Transverse colon (tissue), 4 donors: ENCODE measurements around the gene MAMSTR. TPM values are rescaled to one million over a fixed set of nuclear protein-coding genes. Genes with fewer than 3 reads are reported as not detected.

Experiments used
- DNase-seq: peaks from one replicate; pipeline ENCODE4 v3.0.0-alpha.2; 2019
- H3K27ac ChIP-seq, 4 donors: fragments of 200-600 bp; sonication (generic); 2 replicates each; pipeline ENCODE4 v1.5.1; 2016 to 2018; ENCODE audit warnings: inconsistent platforms in 4 of 4
- H3K27me3 ChIP-seq: fragments of 200-600 bp; sonication (generic); 2 replicates; pipeline ENCODE4 v1.5.1; 2017; ENCODE audit warnings: inconsistent platforms
- H3K36me3 ChIP-seq, 4 donors: fragments of 200-600 bp; sonication (generic); 2 replicates each; pipeline ENCODE4 v1.5.1; 2017 to 2019; ENCODE audit warnings: inconsistent platforms in 4 of 4
- H3K4me1 ChIP-seq, 4 donors: fragments of 200-600 bp; sonication (generic); 2 replicates each; pipeline ENCODE4 v1.5.1; 2017 to 2020; ENCODE audit warnings: inconsistent platforms in 4 of 4
- H3K4me3 ChIP-seq, 4 donors: fragments of 200-600 bp; sonication (generic); 1 replicate in 1 of 4; 2 replicates in 3 of 4; pipeline versions ENCODE4 v1.5.1 to v1.6.1; 2017 to 2019; ENCODE audit warnings: inconsistent platforms in 4 of 4
- H3K9me3 ChIP-seq, 2 donors: fragments of 200-600 bp; sonication (generic); 2 replicates each; pipeline ENCODE4 v1.5.1; 2017 to 2019; ENCODE audit warnings: inconsistent platforms in 2 of 2
- EP300 ChIP-seq: sonication (generic); formaldehyde crosslinking; IDR thresholded peaks from one replicate; pipeline ENCODE4 v1.6.1; 2017; ENCODE audit warnings: antibody characterized with exemption, low read depth
- POLR2A ChIP-seq: fragments of 450-650 bp; IDR thresholded peaks from one replicate; pipeline ENCODE4 v1.6.1; 2016; ENCODE audit warnings: antibody characterized with exemption, mild to moderate bottlenecking, moderate library complexity
- POLR2AphosphoS5 ChIP-seq, 3 donors: sonication (generic); formaldehyde crosslinking; IDR thresholded peaks; one replicate each; pipeline ENCODE4 v1.6.1; 2016; ENCODE audit warnings: antibody characterized with exemption in 3 of 3
- WGBS, 2 donors: methylation state at CpG; one replicate each; pipeline ENCODE4 v1.1.5; 2018; ENCODE audit warnings: low coverage in 1 of 2; 5-methylcytosine and 5-hydroxymethylcytosine counted together
- in situ Hi-C, 4 donors: fragments of 200-750 bp; cut with MboI; loops; one replicate each; pipeline versions ENCODE4 v1.15.0 to v1.15.1; 2017; ENCODE audit warnings: low sequenced_read_pairs in 3 of 4, low pct_ligation_motif_present in 1 of 4, low pct_unique_long_range_greater_than_20kb in 1 of 4
- intact Hi-C: fragments of 100-400 bp; cut with DNase I; formaldehyde crosslinking; loops from one replicate; pipeline ENCODE4 v1.15.1; 2023; ENCODE audit warnings: low total_unique reads
- total RNA-seq, 4 donors: library from RNA; depleted of rRNA; stranded (reverse); fragments of >200 nt; gene quantifications; one replicate each; pipeline ENCODE4 v1.1.0, GENCODE V29; 2016
- TF ChIP-seq, protein P1 (sequence below), 5 experiments: fragments of 200-600 bp in 3 of 5; fragments of 450-650 bp in 2 of 5; sonication (generic) in 3 of 5; IDR thresholded peaks; 1 replicate in 2 of 5; 2 replicates in 3 of 5; pipeline ENCODE4 v1.5.1; 2016 to 2017; ENCODE audit warnings: antibody characterized with exemption in 5 of 5, inconsistent platforms in 3 of 5, mild to moderate bottlenecking in 2 of 5, moderate library complexity in 1 of 5

MAMSTR gene
- total RNA-seq, 4 donors from 2014 or later = 0.55 to 2.2 (median 1.6) TPM; not detected in 1

DNA sequence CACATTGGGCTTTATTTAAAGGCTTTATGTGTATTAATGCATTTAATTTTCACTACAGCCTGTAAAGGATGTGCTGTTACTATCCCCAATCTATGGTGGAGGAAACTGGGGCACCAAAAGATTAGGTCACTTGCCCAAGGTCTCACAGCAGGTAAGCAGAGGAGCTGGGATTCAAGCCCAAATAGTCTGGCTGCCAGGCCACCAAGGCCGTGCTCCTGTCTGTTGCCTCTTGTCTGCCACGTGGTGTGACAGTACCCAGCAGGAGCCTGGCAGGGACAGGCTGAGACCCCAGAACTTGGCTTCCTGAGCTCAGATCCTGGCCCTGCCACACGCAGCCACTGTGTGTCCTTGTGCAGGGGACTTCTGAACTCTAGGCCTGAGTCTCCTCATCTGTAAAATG is 51.2 kb downstream of the MAMSTR start:
- no peak overlapping the region for H3K27ac ChIP-seq
- H3K9me3 ChIP-seq = no peaks in the 10 kb centered on the region
- no peaks in the 10 kb centered on the region for H3K27me3 ChIP-seq
- no peak for TF ChIP-seq POLR2AphosphoS5 (IDR thresholded peaks at IDR 0.05)
- no peak for TF ChIP-seq EP300
- TF ChIP-seq, protein P1, sequence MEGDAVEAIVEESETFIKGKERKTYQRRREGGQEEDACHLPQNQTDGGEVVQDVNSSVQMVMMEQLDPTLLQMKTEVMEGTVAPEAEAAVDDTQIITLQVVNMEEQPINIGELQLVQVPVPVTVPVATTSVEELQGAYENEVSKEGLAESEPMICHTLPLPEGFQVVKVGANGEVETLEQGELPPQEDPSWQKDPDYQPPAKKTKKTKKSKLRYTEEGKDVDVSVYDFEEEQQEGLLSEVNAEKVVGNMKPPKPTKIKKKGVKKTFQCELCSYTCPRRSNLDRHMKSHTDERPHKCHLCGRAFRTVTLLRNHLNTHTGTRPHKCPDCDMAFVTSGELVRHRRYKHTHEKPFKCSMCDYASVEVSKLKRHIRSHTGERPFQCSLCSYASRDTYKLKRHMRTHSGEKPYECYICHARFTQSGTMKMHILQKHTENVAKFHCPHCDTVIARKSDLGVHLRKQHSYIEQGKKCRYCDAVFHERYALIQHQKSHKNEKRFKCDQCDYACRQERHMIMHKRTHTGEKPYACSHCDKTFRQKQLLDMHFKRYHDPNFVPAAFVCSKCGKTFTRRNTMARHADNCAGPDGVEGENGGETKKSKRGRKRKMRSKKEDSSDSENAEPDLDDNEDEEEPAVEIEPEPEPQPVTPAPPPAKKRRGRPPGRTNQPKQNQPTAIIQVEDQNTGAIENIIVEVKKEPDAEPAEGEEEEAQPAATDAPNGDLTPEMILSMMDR (IDR thresholded peaks at IDR 0.05) = no peak
- TF ChIP-seq POLR2A = no peak
- no peaks in the 10 kb centered on the region for H3K36me3 ChIP-seq
- no peak overlapping the region for H3K4me3 ChIP-seq
- intact Hi-C loops (no loop called here), in situ Hi-C loops (no loop called here)
- WGBS, 2 donors = 89% methylated on average over 3 of the region's 3 CpGs; no CpG with 5 or more reads in 1 of the 2 donors
- DNase-seq = no peak
- no peaks in the 10 kb centered on the region for H3K4me1 ChIP-seq

DNA sequence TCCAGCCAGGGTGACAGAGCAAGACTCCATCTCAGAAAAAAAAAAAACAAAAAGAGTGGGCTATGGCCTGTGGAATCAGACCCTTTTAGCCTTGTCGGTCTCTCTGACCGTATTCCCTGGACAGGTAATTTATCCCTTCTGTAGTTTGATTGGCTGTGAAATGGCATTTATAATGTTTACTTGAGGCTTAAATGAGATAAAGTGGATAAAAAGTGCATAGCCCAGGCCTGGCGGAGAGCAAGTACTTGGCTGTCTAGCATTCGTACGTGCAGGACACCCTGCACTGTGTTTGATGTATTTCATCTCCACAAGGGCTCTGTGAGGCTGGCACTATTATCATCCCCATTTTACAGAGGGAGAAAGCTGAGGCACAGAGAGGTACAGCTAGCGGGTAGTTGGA is 53.7 kb downstream of the MAMSTR start:
- WGBS, 2 donors = 48 to 56% methylated on average over 4 to 6 of the region's 6 CpGs
- Histone ChIP-seq H3K9me3 (no peaks in the 10 kb centered on the region), H3K36me3 (no peaks in the 10 kb centered on the region), H3K4me1 (peaks cover 0 to 6% (median under 1%) of the 10 kb centered on the region in 4 donors), H3K27ac (no peak overlapping the region), H3K4me3 (no peak overlapping the region), H3K27me3 (no peaks in the 10 kb centered on the region)
- intact Hi-C loops = no loop called here
- DNase-seq = no peak
- TF ChIP-seq POLR2AphosphoS5 (IDR thresholded peaks at IDR 0.05) = no peak
- TF ChIP-seq EP300 = no peak
- TF ChIP-seq, protein P1 (IDR thresholded peaks at IDR 0.05) = no peak
- in situ Hi-C loops = no loop called here

DNA sequence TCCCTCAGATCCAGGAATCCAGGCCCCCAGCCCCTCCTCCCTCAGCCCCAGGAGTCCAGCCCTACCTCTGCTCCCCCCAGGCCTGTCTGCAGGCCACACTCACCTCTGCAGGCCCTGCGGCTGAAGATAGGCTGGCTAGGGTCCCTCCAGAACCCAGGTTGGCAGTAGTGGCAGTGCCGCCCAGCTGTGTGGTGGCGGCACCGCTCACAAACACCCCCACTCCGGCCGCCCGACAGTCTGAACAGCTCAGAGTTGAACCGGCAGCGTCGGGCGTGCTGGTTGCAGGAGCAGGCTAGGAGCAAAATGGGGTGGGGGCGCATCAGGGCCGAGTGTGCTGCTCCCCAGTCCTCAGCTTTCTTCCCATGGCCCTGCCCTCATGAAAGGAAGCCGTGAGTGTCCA is 55.0 kb downstream of the MAMSTR start:
- TF ChIP-seq POLR2AphosphoS5 (IDR thresholded peaks at IDR 0.05) (no peak), POLR2A (no peak), EP300 (no peak)
- TF ChIP-seq, protein P1 (IDR thresholded peaks at IDR 0.05) = no peak
- intact Hi-C loops (loop anchor here (5.0 kb wide), 1 partner anchor 508 kb away; no protein-coding TSS in a partner anchor), in situ Hi-C loops (no loop called here)
- Histone ChIP-seq H3K4me1 (peaks cover 0 to 10% (median 4%) of the 10 kb centered on the region in 4 donors), H3K9me3 (no peaks in the 10 kb centered on the region), H3K36me3 (no peaks in the 10 kb centered on the region), H3K27ac (no peak overlapping the region), H3K4me3 (no peak overlapping the region), H3K27me3 (no peaks in the 10 kb centered on the region)
- no peak for DNase-seq
- WGBS, 2 donors = 88% methylated on average over 14 of the region's 14 CpGs; no CpG with 5 or more reads in 1 of the 2 donors

- in situ Hi-C loops = no loop called here
- Histone ChIP-seq H3K36me3 (no peaks in the 10 kb centered on the region), H3K27me3 (no peaks in the 10 kb centered on the region), H3K4me1 (peaks cover 0 to 10% (median 4%) of the 10 kb centered on the region in 4 donors), H3K27ac (no peak overlapping the region), H3K9me3 (no peaks in the 10 kb centered on the region), H3K4me3 (no peak overlapping the region)
- no peak for DNase-seq
- intact Hi-C loops = loop anchor here (5.0 kb wide), 1 partner anchor 509 kb away; no protein-coding TSS in a partner anchor
- TF ChIP-seq, protein P1 (IDR thresholded peaks at IDR 0.05) = no peak
- TF ChIP-seq POLR2AphosphoS5 (IDR thresholded peaks at IDR 0.05) (no peak), EP300 (no peak), POLR2A (no peak)
- 98% methylated on average over 4 of the region's 4 CpGs; no CpG with 5 or more reads in 1 of the 2 donors for WGBS, 2 donors
Observed at GRCh38 chr19:48663667-48664066, 55.9 kb downstream of the MAMSTR start.

Other genes starting within 250 kb of the MAMSTR start
- gene LMTK3, start 207.9 kb downstream of the MAMSTR start, total RNA-seq = 1 to 10 TPM in 2 of 4 donors, under 1 TPM in 1, not detected in 1; 0.68 to 2.4 (median 1.1) TPM
- under 1 TPM in 2 of 4 donors, not detected in 2; 0.32 to 0.41 TPM for gene SULT2B1, start 167.6 kb downstream of the MAMSTR start, total RNA-seq
- gene SPACA4, start 113.0 kb downstream of the MAMSTR start, total RNA-seq = not detected
- gene FAM83E, start 104.6 kb downstream of the MAMSTR start, total RNA-seq = 100 to 1,000 TPM in 3 of 4 donors, 10 to 100 TPM in 1; 97.0 to 746 (median 203) TPM
- gene RPL18, start 100.5 kb downstream of the MAMSTR start, total RNA-seq = 1,000 to 10,000 TPM; 1,394 to 2,260 (median 1,686) TPM
- gene SPHK2, start 100.2 kb downstream of the MAMSTR start, total RNA-seq = 100 to 1,000 TPM in 1 of 4 donors, 10 to 100 TPM in 3; 41.8 to 185 (median 68.7) TPM
- gene DBP, start 82.3 kb downstream of the MAMSTR start, total RNA-seq = 10 to 100 TPM in 3 of 4 donors, 1 to 10 TPM in 1; 8.7 to 13.8 (median 11.6) TPM
- 1 to 10 TPM in 2 of 4 donors, not detected in 2; 1.4 to 2.5 TPM for gene CA11, start 73.5 kb downstream of the MAMSTR start, total RNA-seq
- gene NTN5, start 46.7 kb downstream of the MAMSTR start, total RNA-seq = 1 to 10 TPM in 1 of 4 donors, under 1 TPM in 1, not detected in 2; 0.41 to 1.1 TPM
- 10 to 100 TPM; 32.5 to 68.6 (median 55.1) TPM for gene FUT2, start 23.8 kb downstream of the MAMSTR start, total RNA-seq
- gene RASIP1, start 20.9 kb upstream of the MAMSTR start, total RNA-seq = 10 to 100 TPM in 2 of 4 donors, 1 to 10 TPM in 2; 3.0 to 11.1 (median 7.0) TPM
- not detected for gene IZUMO1, start 27.2 kb upstream of the MAMSTR start, total RNA-seq
- under 1 TPM; 0.27 to 1.00 (median 0.58) TPM for gene FUT1, start 32.9 kb upstream of the MAMSTR start, total RNA-seq
- not detected for gene FGF21, start 35.8 kb upstream of the MAMSTR start, total RNA-seq
- 10 to 100 TPM; 32.4 to 51.5 (median 42.8) TPM for gene BCAT2, start 91.3 kb upstream of the MAMSTR start, total RNA-seq
- gene HSD17B14, start 116.8 kb upstream of the MAMSTR start, total RNA-seq = 10 to 100 TPM in 1 of 4 donors, 1 to 10 TPM in 3; 3.5 to 15.1 (median 5.4) TPM
- 10 to 100 TPM in 2 of 4 donors, 1 to 10 TPM in 2; 2.6 to 34.4 (median 10.3) TPM for gene PLEKHA4, start 148.9 kb upstream of the MAMSTR start, total RNA-seq
- 100 to 1,000 TPM in 1 of 4 donors, 10 to 100 TPM in 3; 49.4 to 109 (median 69.5) TPM for gene PPP1R15A, start 152.7 kb upstream of the MAMSTR start, total RNA-seq
- not detected for gene TULP2, start 179.0 kb upstream of the MAMSTR start, total RNA-seq
- gene NUCB1, start 180.6 kb upstream of the MAMSTR start, total RNA-seq = 100 to 1,000 TPM; 135 to 196 (median 174) TPM
- gene DHDH, start 214.0 kb upstream of the MAMSTR start, total RNA-seq = 1 to 10 TPM in 2 of 4 donors, not detected in 2; 3.4 to 4.9 TPM
- gene BAX, start 235.2 kb upstream of the MAMSTR start, total RNA-seq = 100 to 1,000 TPM in 2 of 4 donors, 10 to 100 TPM in 2; 74.5 to 152 (median 112) TPM
- 1,000 to 10,000 TPM; 3,057 to 3,935 (median 3,837) TPM for gene FTL, start 245.6 kb upstream of the MAMSTR start, total RNA-seq